ENCODE data around the gene PNLIPRP2. TPM values are rescaled to one million over a fixed set of nuclear protein-coding genes. Genes with fewer than 3 reads are reported as not detected.

PNLIPRP2 gene
- total RNA-seq, 1 experiment from 2014 or later: 0.24 TPM

- Histone ChIP-seq H2BK12ac (ENCODE audit: insufficient read length, low read depth, low read length) (no peak overlapping the region), H3K4me2 (ENCODE audit: insufficient read depth, insufficient read length, low read length) (no peak overlapping the region), H3K27ac (ENCODE audit: insufficient read length, low read depth, low read length) (no peak overlapping the region), H3K4ac (ENCODE audit: low read depth, low read length) (no peak overlapping the region), H3K23me2 (ENCODE audit: insufficient read length, low read depth, low read length, poor library complexity, severe bottlenecking) (no peaks in the 10 kb centered on the region), H4K91ac (ENCODE audit: insufficient read length, low read depth, low read length) (no peak overlapping the region), H3K79me1 (ENCODE audit: insufficient read depth, low read depth, low read length, poor library complexity, severe bottlenecking) (no peaks in the 10 kb centered on the region), H2AFZ (ENCODE audit: low read length) (no peak overlapping the region), H3K79me2 (ENCODE audit: insufficient read depth, low read length) (no peaks in the 10 kb centered on the region), H3K9me3 (ENCODE audit: control insufficient read depth, low read depth, low read length) (no peaks in the 10 kb centered on the region), H3K4me1 (ENCODE audit: insufficient read depth, low read length) (peaks cover 13% of the 10 kb centered on the region), H2AK5ac (ENCODE audit: insufficient read length, low read length) (no peak overlapping the region), H3K14ac (ENCODE audit: insufficient read depth, low read length) (no peak overlapping the region; the same call in 1 of the 2 replicates), H3K18ac (ENCODE audit: insufficient read length, low read depth, low read length) (no peak overlapping the region), H2BK120ac (ENCODE audit: low read depth, low read length, poor library complexity, severe bottlenecking) (no peak overlapping the region), H4K8ac (replicated peaks; ENCODE audit: insufficient read length, low read depth, low read length) (no peak overlapping the region), H2BK5ac (ENCODE audit: insufficient read length, low read length) (no peak overlapping the region), H3T11ph (ENCODE audit: low read length) (no peak overlapping the region), H2BK15ac (ENCODE audit: low read depth, low read length) (no peak overlapping the region), H4K5ac (ENCODE audit: insufficient read length, low read depth, low read length) (no peak overlapping the region), H3K56ac (ENCODE audit: insufficient read length, low read depth, low read length) (no peak overlapping the region), H3K23ac (ENCODE audit: insufficient read length, low read depth, low read length) (no peak overlapping the region), H3K9ac (ENCODE audit: extremely low read depth, insufficient read length, low read length) (no peak overlapping the region), H3K27me3 (ENCODE audit: insufficient read depth, low read length) (no peaks in the 10 kb centered on the region), H4K20me1 (ENCODE audit: control insufficient read depth, insufficient read depth, insufficient read length) (no peaks in the 10 kb centered on the region), H2BK20ac (ENCODE audit: low read depth, low read length, poor library complexity, severe bottlenecking) (no peak overlapping the region)
- Mint-ChIP-seq H3K9me3 (peaks cover 0 to 3% of the 10 kb centered on the region in 2 experiments; a peak in 1 of 5 replicates), H3K4me3 (no peak overlapping the region), H3K4me1 (peaks cover 57 to 62% of the 10 kb centered on the region in 2 experiments), H3K36me3 (ENCODE audit: insufficient read depth in 1 of 3, low read depth in 3 of 3) (peaks cover 0 to 10% (median 0%) of the 10 kb centered on the region in 3 experiments; a peak in 3 of 7 replicates), H3K27me3 (ENCODE audit: low read depth) (peaks cover 33% of the 10 kb centered on the region), H3K27ac (no peak overlapping the region; a peak in 1 of 7 replicates)
- WGBS (ENCODE audit: extremely low coverage, insufficient read length, low lambda C conversion rate): no CpG with 5 or more reads among the region's 8 CpGs
- TF ChIP-seq CTCF (conservative IDR thresholded peaks at IDR 0.05): no peak
- no peak for DNase-seq
Measured at GRCh38 chr10:116692225-116692624, 71.5 kb downstream of the PNLIPRP2 start.
